OCI-LY7 (cell line): ENCODE data around the gene CLRN3.

Experiments
- CTCF ChIP-seq: fragments of 200-600 bp; sonication (generic); conservative IDR thresholded peaks from 2 replicates; pipeline ENCODE4 v1.5.1; 2014; ENCODE audit warnings: mild to moderate bottlenecking, antibody characterized with exemption, low read length, moderate library complexity, mixed read lengths
- EZH2phosphoT487 ChIP-seq: fragments of 200-600 bp; sonication (generic); IDR thresholded peaks from 2 replicates; pipeline ENCODE4 v1.6.1; 2018; ENCODE audit warnings: low read depth, borderline replicate concordance, mild to moderate bottlenecking, mixed run types, antibody characterized with exemption, low read length, moderate library complexity, mixed read lengths

DNA sequence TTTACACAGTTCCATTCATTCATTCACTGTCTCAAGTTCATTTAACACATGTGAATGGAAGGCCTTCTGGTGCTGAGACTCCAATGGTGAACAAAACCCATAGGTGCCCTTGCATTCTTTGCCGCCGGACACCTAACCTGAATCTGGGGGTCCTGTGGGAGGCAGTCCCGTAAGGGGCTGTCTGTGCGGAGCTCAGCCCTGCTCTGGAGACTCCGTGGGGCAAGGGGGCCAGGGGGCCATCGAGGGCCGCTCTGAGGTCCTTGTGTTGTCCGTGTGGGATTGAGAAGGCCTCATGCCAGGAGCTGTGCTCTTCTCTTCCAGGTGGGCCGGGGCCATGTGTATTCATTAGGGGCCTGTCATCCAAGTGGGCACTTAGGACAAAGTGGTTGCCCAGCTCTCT lies 29.5 kb upstream of the CLRN3 start:
- TF ChIP-seq CTCF (no peak), EZH2phosphoT487 (no peak)
